Measurements from ENCODE around the gene SLC15A3.

Gene SLC15A3

DNA sequence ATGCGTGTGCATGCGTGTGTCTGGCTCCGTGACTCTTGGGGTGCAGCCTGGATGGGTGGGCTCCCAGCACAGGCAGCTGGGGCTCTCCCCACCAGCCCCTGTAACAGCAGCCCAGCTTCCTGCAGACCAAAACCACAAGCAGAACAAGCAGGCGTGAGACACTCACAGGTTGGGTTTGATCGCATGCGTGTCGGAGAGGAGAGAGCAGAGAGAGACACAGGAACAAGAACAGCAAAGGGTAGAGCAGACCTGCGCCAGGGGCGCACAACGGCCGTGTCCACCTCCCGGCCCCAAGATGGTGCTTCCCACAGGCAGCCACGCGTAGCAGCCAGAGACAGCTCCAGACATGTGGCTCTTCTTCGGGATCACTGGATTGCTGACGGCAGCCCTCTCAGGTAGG lies 19.5 kb upstream of the SLC15A3 start, which contains the start of gene CD6:
CD6 (plus strand) TSS at position 161 of the 400 bp plus-strand sequence; CDS start at position 347, 186 bp downstream.
- TF ChIP-seq FOXP2 (optimal IDR thresholded peaks at IDR 0.05; ENCODE audit: borderline replicate concordance, extremely low read depth, extremely low read length, insufficient read depth) (no peak), TAF1 (IDR thresholded peaks at IDR 0.05; ENCODE audit: borderline replicate concordance, insufficient read depth, low read length) (no peak), SIN3A (IDR thresholded peaks at IDR 0.05; ENCODE audit: borderline replicate concordance, insufficient read depth, low read length) (no peak), POLR2AphosphoS5 (IDR thresholded peaks at IDR 0.05; ENCODE audit: low read depth, low read length) (no peak)
- TF ChIP-seq, protein P1, sequence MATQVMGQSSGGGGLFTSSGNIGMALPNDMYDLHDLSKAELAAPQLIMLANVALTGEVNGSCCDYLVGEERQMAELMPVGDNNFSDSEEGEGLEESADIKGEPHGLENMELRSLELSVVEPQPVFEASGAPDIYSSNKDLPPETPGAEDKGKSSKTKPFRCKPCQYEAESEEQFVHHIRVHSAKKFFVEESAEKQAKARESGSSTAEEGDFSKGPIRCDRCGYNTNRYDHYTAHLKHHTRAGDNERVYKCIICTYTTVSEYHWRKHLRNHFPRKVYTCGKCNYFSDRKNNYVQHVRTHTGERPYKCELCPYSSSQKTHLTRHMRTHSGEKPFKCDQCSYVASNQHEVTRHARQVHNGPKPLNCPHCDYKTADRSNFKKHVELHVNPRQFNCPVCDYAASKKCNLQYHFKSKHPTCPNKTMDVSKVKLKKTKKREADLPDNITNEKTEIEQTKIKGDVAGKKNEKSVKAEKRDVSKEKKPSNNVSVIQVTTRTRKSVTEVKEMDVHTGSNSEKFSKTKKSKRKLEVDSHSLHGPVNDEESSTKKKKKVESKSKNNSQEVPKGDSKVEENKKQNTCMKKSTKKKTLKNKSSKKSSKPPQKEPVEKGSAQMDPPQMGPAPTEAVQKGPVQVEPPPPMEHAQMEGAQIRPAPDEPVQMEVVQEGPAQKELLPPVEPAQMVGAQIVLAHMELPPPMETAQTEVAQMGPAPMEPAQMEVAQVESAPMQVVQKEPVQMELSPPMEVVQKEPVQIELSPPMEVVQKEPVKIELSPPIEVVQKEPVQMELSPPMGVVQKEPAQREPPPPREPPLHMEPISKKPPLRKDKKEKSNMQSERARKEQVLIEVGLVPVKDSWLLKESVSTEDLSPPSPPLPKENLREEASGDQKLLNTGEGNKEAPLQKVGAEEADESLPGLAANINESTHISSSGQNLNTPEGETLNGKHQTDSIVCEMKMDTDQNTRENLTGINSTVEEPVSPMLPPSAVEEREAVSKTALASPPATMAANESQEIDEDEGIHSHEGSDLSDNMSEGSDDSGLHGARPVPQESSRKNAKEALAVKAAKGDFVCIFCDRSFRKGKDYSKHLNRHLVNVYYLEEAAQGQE (IDR thresholded peaks at IDR 0.05; ENCODE audit: insufficient read depth in 1 of 2, low read depth in 2 of 2, low read length in 2 of 2) = no peak

DNA sequence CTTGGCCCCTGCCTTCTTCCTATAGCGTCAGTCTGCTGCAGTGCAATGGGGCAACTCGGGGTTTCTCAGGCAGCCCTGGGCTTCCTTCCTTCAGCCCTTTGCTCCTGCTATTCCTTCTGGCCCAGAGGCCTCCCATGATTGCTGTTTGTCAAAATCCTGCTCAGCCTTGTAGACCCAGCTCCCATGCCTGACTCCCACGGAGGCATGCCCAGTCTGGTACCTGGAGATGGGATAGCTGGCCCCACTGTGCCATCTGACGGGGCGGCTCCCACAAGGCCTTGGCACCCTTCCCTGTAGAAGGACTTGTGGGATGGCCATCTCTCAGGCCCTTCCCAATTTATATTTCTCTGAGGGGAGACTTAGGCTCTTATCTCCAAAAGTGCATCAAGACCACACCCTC lies 18.9 kb upstream of the SLC15A3 start:
- TF ChIP-seq TAF1 (IDR thresholded peaks at IDR 0.05; ENCODE audit: borderline replicate concordance, insufficient read depth, low read length) (no peak), SIN3A (IDR thresholded peaks at IDR 0.05; ENCODE audit: borderline replicate concordance, insufficient read depth, low read length) (no peak), POLR2AphosphoS5 (IDR thresholded peaks at IDR 0.05; ENCODE audit: low read depth, low read length) (no peak), FOXP2 (optimal IDR thresholded peaks at IDR 0.05; ENCODE audit: borderline replicate concordance, extremely low read depth, extremely low read length, insufficient read depth) (no peak)
- TF ChIP-seq, protein P1 (IDR thresholded peaks at IDR 0.05; ENCODE audit: insufficient read depth in 1 of 2, low read depth in 2 of 2, low read length in 2 of 2) = no peak

- TF ChIP-seq TAF1 (IDR thresholded peaks at IDR 0.05; ENCODE audit: borderline replicate concordance, insufficient read depth, low read length) (no peak), POLR2AphosphoS5 (IDR thresholded peaks at IDR 0.05; ENCODE audit: low read depth, low read length) (no peak), FOXP2 (optimal IDR thresholded peaks at IDR 0.05; ENCODE audit: borderline replicate concordance, extremely low read depth, extremely low read length, insufficient read depth) (no peak), SIN3A (IDR thresholded peaks at IDR 0.05; ENCODE audit: borderline replicate concordance, insufficient read depth, low read length) (no peak)
- TF ChIP-seq, protein P1 (IDR thresholded peaks at IDR 0.05; ENCODE audit: insufficient read depth in 1 of 2, low read depth in 2 of 2, low read length in 2 of 2) = no peak
Observed at GRCh38 chr11:60970369-60970774, 18.4 kb upstream of the SLC15A3 start.

DNA sequence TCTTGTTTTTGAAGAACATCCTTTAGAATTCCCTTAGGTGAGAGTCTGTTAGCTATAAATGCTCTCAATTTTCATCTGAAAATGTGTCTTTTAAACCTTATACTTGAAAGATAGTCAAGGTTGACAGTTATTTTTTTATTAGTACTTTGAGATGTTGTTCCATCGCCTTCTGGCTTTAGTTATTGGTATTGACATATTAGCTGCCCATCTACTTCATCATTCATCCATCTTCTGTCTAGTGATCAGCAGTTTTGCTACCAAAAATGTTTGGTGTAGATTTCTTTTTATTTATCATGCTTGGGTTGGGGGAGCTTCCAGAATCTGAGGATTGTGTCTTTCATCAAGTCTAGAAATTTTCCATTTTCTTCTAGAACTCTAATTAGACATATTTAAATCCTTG lies 16.2 kb upstream of the SLC15A3 start:
- TF ChIP-seq SIN3A (IDR thresholded peaks at IDR 0.05; ENCODE audit: borderline replicate concordance, insufficient read depth, low read length) (no peak), TAF1 (IDR thresholded peaks at IDR 0.05; ENCODE audit: borderline replicate concordance, insufficient read depth, low read length) (no peak), FOXP2 (optimal IDR thresholded peaks at IDR 0.05; ENCODE audit: borderline replicate concordance, extremely low read depth, extremely low read length, insufficient read depth) (no peak), POLR2AphosphoS5 (IDR thresholded peaks at IDR 0.05; ENCODE audit: low read depth, low read length) (no peak)
- TF ChIP-seq, protein P1 (IDR thresholded peaks at IDR 0.05; ENCODE audit: insufficient read depth in 1 of 2, low read depth in 2 of 2, low read length in 2 of 2) = no peak

GRCh38 chr11:60966890-60967289 lies 14.9 kb upstream of the SLC15A3 start:
- TF ChIP-seq SIN3A (IDR thresholded peaks at IDR 0.05; ENCODE audit: borderline replicate concordance, insufficient read depth, low read length) = no peak

Data from PFSK-1 (cell line).